NCI-H146 treated with DMSO at 0.1 percent for 48 hours (cell line): ENCODE measurements around the gene PARD6G.
"Not testable (repeated sequence)": the region's sequence is repeated elsewhere in the genome, so short reads cannot be mapped to it uniquely, and the experiment has no call there.

Source experiments
- DNase-seq: peaks from one replicate; lab custom pipeline; 2025; ENCODE audit not compliant: unreplicated experiment; lab: John Stamatoyannopoulos, UW

Gene PARD6G

DNA sequence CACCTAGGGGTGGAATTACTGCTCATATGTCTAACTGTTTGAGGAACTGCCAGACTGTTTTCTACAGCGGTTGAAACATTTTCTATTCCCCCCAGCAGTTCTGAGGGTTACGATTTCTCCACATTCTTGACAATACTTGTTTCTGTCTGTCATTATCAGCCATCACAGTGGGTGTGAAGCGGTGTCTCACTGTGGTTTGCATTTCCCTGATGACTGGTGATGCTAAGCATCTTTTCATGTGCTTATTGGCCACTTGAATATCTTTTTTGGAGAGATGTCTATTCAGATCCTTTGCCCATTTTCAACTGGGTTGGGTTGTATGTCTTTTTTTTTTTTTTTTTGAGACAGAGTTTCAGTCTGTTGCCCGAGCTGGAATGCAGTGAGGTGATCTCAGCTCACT lies 75.3 kb downstream of the PARD6G start:
- DNase-seq: no peak

DNA sequence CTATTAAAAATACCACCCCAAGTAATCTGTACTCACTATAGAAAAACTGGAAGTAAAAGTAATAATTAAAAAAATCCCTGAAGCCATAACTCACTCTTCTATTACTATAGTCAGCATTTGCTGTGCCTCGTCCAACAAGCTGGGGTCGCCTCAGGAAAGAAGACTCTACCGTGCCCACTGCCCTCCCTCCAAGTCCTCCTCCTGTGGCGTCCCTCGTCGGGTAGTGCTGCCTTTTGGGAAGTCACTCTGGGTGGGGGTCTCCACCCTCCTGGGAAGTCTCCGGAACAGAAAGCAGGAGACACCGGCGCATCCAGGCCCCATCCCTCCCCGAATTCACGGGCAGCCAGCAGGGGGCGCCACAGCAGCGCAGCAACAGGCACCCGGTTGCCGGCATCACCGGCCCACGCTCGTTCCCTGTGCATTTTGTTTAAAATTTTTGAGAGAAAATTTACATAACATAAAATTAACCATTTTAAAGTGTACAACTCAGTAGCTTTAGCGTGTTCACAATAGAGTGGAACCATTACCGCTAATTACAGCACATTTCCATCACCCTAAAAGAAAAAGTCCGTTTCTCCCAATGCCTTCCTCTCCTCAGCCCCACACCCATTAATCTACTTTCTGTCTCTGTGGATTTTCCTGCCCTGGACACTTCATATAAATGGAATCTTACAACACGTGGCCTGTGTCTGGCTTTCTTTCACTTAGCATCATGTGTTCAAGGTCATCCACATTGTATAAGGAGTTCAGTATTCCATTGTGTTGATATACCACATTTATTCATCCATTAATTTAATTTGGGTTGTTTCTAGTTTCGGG lies 76.1 kb downstream of the PARD6G start:
- no peak for DNase-seq

DNA sequence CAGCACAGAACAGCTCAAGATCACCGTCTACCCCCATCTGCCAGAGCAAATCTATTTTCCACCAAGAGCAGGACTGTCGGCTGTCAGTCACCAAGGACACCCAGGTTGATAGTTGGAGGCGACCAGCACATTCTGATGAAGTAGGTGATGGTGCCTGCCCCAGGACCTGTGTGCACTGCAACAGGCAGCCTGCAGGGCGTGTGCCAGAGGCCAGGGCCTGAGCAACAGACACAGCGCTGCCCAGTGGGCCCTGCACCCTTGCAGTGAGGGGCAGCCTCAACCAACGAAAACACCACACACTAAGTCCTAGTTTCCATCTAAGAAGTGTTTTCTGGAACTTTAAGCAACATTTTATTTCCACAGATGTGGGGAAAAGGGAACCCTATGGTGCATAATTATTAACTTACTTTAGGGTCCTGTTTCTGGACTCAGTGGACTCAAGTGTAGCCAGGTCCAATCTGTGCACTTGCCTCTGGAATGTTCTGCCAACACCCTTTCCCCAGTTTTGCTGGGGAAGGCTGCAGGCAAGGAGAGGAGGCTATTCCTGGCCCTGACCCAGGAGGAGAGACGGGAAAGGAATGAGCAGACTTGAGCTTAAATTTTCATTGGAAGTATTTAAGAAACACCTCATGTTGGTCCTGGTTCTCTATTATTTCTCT lies 76.8 kb downstream of the PARD6G start:
- DNase-seq: no peak

DNA sequence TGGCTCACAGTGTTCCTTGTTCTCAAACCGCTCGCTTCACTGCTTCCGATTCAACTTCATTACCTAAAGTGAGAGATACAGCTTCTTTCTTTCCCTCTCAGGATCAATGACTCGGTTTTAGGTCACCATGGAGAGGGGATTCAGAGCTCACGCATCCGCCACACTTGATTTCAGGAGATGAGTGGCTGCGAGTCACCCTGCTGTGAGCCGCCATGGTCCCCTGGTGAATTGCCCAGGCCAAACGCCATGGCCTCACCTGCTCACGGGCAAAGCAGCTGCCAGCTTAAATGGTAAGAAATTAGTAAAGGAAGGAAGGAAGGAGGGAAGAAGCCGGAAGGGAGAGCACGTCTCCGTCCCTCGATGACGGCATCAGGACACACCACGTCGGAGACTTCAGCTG lies 77.7 kb downstream of the PARD6G start:
- DNase-seq: no peak

DNA sequence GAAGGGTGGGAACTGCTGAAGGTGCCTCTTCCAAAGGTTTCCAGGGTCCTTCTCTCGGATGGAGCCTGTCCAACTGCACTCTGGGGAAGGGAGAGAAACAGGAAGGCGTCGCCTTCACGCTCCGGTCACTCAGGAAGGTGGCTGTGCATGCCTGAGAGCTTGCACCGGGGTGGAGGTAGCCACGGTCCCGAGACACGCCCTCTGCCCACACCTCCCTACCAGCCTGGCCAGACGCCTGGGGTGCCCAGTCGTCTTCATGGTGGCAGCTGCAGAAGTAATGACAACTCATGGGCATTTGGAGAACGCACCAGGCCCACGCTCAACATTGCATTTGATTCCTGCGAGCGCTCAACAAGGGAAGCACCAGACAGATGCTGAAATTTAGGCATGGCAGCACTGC lies 78.3 kb downstream of the PARD6G start:
- DNase-seq: no peak

DNA sequence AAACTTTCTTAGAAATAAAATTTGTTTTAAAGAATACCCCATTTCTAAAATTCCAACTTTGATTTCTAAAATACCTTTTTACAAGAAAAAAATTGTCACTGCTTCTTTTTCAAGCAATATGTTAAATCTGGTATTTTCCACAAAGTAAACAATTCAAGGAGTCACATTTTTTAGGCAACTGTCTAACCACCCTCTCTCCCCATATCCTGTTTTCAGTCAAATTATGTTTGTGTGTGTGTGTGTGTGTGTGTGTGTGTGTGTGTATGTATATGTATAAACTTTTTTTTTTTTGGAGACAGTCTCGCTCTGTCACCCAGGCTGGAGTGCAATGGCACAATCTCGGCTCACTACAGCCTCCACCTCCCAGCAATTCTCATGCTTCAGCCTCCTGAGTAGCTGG lies 79.0 kb downstream of the PARD6G start:
- no peak for DNase-seq

DNA sequence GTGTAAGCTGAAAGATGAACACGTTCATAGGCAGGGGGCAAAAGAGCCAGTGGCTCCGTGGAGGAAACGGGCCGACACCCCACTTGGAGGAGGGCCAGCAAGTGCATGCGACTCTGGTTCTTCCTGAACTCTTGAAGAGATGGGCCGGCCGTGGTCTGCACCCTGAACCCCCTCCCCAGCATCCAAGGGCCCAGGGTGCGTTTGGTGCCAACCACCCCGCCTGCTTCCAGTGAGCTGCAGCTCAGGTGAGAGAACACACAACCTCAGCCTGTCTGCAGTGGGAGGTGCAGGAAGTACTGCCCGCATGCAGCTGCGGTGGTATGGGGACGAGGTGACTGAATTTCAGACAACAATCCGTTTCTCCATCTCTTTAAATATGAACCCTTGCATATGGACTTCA lies 79.4 kb downstream of the PARD6G start:
- no peak for DNase-seq

DNA sequence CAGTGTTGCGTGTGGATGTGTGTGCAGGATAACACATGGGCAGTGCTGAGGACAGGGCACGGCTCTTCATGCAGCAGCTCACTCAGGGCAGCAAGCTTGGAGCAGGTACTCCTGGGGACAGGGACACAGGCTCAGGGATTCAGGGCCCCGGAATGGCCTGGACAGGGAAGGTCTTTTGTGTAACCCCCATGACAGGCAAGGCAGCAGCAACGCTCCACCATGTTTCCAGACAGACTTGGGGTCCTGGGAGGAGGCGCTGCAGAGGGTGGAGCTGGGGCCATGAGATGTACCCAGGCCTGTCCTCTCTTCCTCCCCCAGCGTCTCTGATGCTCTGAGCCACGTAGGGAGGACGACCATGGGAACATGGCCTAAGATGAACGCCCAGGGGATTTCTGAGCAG lies 80.0 kb downstream of the PARD6G start:
- no peak for DNase-seq

DNA sequence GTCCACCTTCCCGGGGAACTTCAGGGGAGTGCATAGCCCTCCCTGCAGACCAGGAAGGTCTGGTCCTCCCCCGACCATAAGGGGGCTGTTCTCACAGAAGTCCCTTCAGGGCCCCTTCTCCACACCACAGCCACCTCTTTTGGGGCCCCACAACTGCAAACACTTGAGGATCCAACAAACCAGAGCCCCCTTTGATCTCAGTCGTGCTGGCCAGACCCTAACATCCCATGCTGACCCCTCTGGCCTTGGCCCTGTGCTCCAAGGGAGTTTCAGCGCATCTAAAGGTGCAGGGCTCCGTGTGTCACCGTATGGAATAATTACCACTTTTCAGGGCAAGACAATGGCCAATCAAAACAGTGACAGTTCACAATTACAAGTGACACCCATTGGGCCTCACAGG lies 80.6 kb downstream of the PARD6G start:
- no peak for DNase-seq

DNA sequence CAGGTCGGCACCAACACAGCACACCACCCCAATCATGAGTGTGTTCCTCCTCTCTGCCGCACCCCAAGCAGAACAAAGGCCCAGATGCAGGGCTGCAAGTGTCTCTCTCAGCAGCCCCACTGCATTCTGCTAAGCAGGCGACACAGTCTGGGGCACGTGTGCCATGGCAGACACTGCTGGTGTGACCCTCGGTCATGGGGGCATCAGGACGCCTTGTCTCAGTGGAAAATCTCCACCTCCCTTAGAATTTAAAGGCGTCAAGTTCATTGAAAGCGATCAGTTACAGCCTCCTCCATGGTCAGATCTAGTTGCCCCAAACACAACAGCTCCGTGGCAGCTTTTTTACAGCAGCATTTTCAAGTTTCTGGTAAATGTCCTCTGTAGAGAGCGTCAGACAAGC lies 81.1 kb downstream of the PARD6G start:
- no peak for DNase-seq

DNA sequence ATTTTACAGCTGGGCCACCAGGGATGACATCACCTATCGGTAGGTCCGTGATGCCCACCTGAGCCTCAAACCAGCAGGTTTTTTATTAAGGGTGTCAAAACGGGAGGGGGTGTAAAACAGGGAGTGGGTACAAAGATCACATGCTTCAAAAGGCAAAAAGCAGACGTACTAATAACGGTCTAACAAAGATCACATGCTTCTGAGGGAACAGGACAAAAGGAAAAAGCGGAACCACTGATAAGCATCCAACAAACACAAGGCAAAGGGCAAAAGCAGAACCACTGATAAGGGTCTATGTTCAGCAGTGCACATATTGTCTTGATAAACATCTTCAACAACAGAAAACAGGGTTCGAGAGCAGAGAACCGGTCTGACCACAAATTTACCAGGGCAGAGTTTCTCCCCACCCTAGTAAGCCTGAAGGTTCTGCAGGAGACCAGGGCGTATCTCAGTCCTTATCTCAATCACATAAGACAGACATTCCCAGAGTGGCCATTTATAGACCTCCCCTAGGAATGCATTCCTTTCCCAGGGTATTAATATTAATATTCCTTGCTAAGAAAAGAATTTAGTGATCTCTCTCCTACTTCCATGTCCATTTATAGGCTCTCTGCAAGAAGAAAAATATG lies 82.5 kb downstream of the PARD6G start:
- DNase-seq: not testable (repeated sequence)

DNA sequence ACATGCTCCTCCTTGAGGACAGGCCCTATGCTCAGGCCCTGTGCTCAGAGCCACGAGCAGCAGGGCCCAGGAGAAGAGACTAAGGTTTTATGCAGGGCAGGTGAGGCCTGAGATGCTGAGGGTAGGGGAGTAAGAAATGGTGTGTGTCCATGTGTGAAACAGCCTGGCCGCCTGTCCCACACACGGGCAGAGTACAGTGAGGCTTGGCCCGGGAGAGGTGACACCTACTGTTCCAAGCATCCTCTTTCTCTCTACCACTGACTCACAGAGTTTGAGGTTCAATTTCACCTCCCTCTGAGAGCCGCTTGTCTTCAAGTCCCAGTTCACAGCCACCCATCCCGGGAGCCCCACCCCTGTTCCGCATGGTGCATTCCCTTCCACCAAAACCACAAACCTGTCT lies 84.1 kb downstream of the PARD6G start:
- DNase-seq: no peak

DNA sequence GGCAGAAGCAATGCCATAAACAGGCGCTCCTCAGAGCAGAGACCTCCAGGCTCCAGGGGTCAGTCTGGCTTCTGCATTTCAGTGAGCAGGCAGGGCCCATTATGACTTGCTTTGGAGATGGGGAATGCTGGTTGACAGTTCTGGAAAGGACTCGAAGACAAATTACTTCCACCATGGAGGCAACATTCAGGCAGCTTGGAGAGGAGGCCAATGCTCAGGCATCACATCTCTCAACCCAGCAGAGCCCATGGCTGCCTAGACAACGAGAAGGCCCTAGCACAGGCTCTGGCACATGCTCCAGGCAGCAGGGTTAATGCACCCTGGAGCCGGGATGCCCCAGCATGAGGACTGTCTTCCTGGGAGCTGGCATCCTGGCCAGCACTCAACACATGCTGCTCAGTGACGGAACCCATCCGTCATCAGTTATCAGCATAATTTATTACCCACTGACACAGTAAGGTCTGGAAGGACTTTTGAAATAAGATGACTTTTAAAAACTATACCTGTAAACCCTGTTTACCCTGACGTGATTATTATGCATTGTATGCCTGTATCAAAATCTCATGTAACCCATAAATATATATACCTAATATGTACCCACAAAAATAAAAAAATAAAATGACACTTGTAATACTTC lies 85.4 kb downstream of the PARD6G start:
- DNase-seq: no peak

DNA sequence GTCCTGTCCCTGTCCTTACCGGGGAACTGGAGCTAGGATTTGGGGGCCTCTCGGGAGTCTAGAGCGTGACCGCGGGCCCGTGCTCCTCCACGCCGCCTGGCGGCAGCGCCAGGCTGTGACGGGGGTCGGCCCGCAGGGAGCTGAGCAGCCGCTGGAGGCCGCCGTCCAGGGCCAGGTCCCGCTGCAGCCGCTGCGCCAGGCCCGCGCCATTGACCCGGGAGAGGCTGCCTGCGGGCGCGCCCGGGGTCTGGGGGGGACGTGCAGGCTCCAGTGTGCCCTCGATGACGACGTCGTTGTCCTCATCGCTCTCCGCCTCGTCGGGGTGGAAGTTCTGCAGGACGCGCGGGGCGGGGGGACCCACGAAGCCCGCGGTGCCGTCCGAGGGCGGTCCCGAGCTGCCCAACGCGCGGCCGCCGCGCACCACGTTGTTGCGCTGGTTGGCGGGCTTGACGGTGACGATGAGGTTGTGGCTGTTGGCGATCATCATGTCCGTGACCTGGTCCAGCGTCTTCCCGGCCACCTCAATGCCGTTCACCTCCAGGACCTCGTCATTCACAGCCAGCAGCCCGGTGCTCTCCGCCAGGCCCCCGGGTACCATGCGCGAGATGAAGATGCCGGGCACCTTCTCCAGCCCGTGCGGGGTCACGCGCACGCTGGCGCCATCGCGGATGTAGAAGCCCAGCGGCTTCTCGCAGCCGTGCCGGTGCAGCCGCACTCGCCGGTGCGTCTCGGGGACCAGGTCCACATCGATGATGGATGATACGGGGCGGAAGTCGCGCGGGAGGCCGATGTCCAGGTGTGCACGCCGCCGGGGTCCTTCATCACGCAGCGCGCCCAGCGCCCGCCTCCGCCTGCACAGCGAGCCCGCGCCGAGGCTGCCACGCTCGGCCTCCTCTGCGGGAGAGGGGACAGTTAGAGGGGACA lies 87.3 kb downstream of the PARD6G start:
- DNase-seq: no peak

DNA sequence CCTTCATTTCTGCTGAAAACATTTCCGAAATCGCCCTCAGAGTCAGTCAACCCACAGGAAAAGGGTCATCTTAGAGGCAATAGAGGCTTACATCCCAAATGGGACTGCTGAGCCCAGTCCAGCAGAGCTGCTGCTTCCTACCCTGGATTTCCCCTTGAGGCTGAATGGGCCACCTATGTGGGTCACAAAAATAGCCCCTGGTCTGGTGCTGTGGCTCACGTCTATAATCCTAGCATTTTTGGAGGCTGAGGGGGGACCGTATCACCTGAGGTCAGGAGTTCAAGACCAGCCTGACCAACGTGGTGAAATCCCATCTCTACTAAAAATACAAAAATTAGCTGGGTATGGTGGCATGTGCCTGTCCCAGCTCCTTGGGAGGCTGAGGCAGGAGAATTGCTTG lies 88.9 kb downstream of the PARD6G start:
- DNase-seq: no peak

DNA sequence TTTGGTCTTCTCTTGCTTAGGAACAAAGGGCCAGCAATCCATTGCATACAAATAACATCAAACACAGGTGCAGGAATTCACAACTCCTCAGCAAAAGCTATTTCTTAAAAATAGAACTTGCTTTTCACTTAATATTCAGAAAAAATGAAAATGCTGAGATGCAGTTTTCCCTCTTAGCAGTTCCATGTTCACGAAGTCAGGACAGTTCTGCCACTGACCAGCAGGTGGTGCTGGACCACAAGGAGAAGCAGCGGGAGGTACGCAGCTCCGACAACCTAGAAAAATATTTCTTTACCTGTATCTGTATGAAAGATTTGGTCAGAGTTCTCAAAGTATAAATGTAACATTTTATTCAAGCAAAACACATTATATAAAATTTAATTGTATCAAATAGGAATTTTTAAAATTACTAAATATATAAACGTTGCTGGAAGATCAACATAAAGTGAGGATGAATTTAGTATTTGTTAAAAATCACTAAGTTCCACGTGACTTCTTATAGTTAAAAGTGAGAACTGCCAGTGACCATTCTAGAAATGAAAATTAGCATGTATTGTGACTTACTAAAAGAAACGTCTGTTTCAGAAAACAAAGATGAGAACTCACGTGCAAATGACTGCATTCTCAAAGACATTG lies 89.5 kb downstream of the PARD6G start:
- peak; percentile 54 for DNase-seq

DNA sequence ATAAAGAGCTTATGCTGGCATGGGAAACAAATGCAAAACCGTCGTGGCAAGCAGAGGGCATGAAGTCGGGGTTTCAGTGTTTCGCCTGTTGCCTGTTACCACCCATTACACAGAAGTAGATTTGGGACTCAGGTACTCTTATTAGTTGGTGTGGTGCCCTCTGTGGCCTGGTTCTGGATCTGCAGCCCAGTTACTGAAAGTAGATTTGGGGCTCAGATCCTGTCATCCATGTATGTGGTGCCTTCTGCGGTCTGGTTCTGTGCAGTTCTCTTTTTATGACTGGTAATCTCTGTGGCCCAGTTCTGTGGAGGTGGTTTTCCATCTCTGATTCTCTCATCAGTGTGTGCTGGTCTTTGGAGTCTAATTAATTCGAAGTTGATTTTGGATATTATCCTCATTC lies 93.0 kb downstream of the PARD6G start:
- DNase-seq: no peak

DNA sequence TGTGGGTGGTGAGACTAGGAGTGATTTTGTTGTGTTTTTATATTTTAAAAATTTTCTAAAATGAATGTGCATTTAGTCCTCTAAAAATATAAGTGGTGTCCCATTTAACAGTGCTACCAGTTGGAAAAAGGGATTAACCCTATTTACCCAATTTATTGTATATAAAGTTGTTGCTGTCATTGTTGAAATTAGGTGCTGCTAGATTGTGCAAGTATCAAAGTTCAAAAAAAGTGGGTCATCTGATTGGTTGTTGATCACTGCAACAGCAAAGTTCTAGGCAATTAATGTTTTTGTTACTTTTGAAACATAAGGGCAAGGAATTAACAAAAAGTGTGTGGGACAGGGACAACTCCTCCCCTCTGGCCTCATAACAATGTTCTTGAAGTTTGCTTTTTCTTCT lies 97.6 kb downstream of the PARD6G start:
- DNase-seq: no peak

DNA sequence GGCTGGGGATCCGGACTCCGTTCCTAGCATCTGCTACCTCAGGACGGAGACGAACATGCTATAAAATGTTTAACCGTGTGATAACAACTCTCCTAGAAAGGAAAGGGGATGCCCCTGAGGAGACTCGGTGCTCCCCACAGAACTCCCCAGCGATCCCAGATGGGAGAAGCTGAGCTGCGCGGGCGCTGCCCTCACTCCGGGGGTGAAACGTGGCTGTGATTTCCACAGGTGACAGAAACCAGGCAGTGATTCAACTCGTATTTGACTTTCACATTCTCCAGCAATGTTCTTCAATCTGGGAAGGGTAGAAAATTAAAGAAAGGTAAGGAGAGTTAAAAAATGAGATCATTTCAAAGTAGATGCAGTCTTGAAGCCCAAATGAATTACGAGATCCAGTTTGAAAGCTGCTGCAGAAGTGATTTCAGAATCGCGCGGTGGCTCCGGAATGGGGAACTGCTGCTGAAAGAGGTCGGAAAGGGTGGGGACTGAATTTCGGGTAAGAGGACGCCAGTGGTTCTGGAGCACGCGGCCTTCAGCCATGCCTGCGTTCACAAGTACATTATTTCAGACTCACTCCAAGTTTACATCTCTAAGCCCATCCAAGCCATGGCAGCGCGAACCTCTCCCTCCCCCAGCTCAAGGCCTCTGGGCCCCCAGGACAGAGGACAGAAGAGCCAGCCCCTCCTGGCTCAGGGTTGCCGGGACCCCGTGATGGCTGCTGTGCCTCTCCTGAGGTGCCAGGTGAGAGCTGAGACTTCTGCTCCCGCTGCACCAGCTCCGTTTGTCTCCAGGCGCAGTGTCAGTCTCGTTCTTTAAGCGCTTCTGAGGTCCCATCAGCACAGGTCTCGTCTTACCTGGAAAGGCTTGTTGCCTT lies 98.8 kb downstream of the PARD6G start:
- no peak for DNase-seq
